Spinal cord (tissue), 10 donors: ENCODE results near the gene STX4. TPM values are rescaled to one million over a fixed set of nuclear protein-coding genes. Genes with fewer than 3 reads are reported as not detected.

Source experiments
- DNase-seq, 6 donors: peaks; one replicate each; pipeline versions ENCODE4 v3.0.0 to v3.0.0-alpha.2; 2013 to 2015; ENCODE audit warnings: low spot score in 6 of 6, low read depth in 4 of 6
- H3K27ac ChIP-seq: one replicate; pipeline ENCODE4 v1.5.1; 2013; ENCODE audit warnings: low read depth, low read length, control low read depth
- H3K27me3 ChIP-seq: one replicate; pipeline ENCODE4 v1.6.1; 2013; ENCODE audit warnings: low read length; ENCODE audit not compliant: control insufficient read depth, insufficient read depth
- H3K36me3 ChIP-seq: one replicate; pipeline ENCODE4 v1.6.1; 2013; ENCODE audit warnings: low read length; ENCODE audit not compliant: control insufficient read depth, insufficient read depth
- H3K4me1 ChIP-seq: one replicate; pipeline ENCODE4 v1.6.1; 2013; ENCODE audit warnings: low read length; ENCODE audit not compliant: control insufficient read depth, insufficient read depth
- H3K4me3 ChIP-seq: one replicate; pipeline ENCODE4 v1.5.1; 2013; ENCODE audit warnings: low read depth, low read length, control low read depth
- H3K9me3 ChIP-seq: one replicate; pipeline ENCODE4 v1.6.1; 2013; ENCODE audit warnings: low read length; ENCODE audit not compliant: control insufficient read depth, insufficient read depth
- WGBS: methylation state at CpG from one replicate; pipeline ENCODE4 v1.1.5; 2013; ENCODE audit warnings: missing lambda C conversion rate; ENCODE audit not compliant: insufficient coverage; 5-methylcytosine and 5-hydroxymethylcytosine counted together
- polyA plus RNA-seq, 2 donors: library from polyadenylated mRNA; unstranded; fragments of 120-200 nt; gene quantifications; one replicate each; pipeline ENCODE4 v1.2.1, GENCODE V29; 2013; ENCODE audit not compliant: insufficient read length in 2 of 2
- total RNA-seq, 2 donors: library from RNA; depleted of rRNA in 1 of 2; stranded (reverse); fragments of 120-200 nt in 1 of 2; fragments of >200 nt in 1 of 2; gene quantifications; one replicate each; pipeline versions ENCODE4 v1.2.3 to v1.2.4, GENCODE V29; 2013 to 2014
- donor health status: healthy.

The STX4 gene
- total and polyA plus RNA-seq, 4 donors, result 28.6 to 91.6 (median 65.1) TPM

- H3K27ac ChIP-seq, result peak within 1 kb of the TSS; percentile 97
- 0% methylated on average over 44 of the region's 48 CpGs for WGBS
- peaks cover 27% of the 10 kb centered on the region for H3K4me1 ChIP-seq
- no peaks in the 10 kb centered on the region for H3K9me3 ChIP-seq
- H3K4me3 ChIP-seq, result peak within 1 kb of the TSS; percentile 96
- H3K36me3 ChIP-seq, result peaks cover 36% of the 10 kb centered on the region
- peak; percentile 93 to 100 (median 98) for DNase-seq
- no peaks in the 10 kb centered on the region for H3K27me3 ChIP-seq
Observed at GRCh38 chr16:31073970-31074813, 40.8 kb downstream of the STX4 start, which contains the start of the genes ZNF646 and ZNF668. ZNF646 (plus strand) TSS chr16:31074422; CDS start chr16:31076325, 1,903 bp downstream. ZNF668 (minus strand) TSS chr16:31074240; CDS start chr16:31064459, 9,781 bp downstream.

- peak overlapping the region; percentile 97 for H3K27ac ChIP-seq
- H3K9me3 ChIP-seq, result no peaks in the 10 kb centered on the region
- DNase-seq, result no peak
- peaks cover 27% of the 10 kb centered on the region for H3K4me1 ChIP-seq
- 2% methylated on average over 5 of the region's 7 CpGs for WGBS
- peak overlapping the region; percentile 96 for H3K4me3 ChIP-seq
- H3K27me3 ChIP-seq, result no peaks in the 10 kb centered on the region
- peaks cover 42% of the 10 kb centered on the region for H3K36me3 ChIP-seq
Observed at GRCh38 chr16:31074814-31075183, 41.4 kb downstream of the STX4 start.

- DNase-seq, result no peak
- 71% methylated on average over 16 of the region's 16 CpGs for WGBS
- Histone ChIP-seq H3K4me3 (no peak overlapping the region), H3K27me3 (no peaks in the 10 kb centered on the region), H3K27ac (no peak overlapping the region), H3K36me3 (peaks cover 57% of the 10 kb centered on the region), H3K9me3 (no peaks in the 10 kb centered on the region), H3K4me1 (peaks cover 31% of the 10 kb centered on the region)
Observed at GRCh38 chr16:31076319-31076718, 43.0 kb downstream of the STX4 start.

GRCh38 chr16:31077024-31077423, 43.7 kb downstream of the STX4 start:
- Histone ChIP-seq H3K4me1 (peaks cover 33% of the 10 kb centered on the region), H3K4me3 (no peak overlapping the region), H3K9me3 (no peaks in the 10 kb centered on the region), H3K36me3 (peaks cover 64% of the 10 kb centered on the region), H3K27me3 (no peaks in the 10 kb centered on the region), H3K27ac (no peak overlapping the region)
- DNase-seq, result no peak
- 94% methylated on average over 13 of the region's 13 CpGs for WGBS

GRCh38 chr16:31077592-31078396, 44.4 kb downstream of the STX4 start:
- Histone ChIP-seq H3K4me1 (peaks cover 32% of the 10 kb centered on the region), H3K36me3 (peaks cover 72% of the 10 kb centered on the region)

GRCh38 chr16:31078597-31079341, 45.4 kb downstream of the STX4 start:
- Histone ChIP-seq H3K4me1 (peaks cover 29% of the 10 kb centered on the region), H3K27ac (no peak overlapping the region), H3K9me3 (no peaks in the 10 kb centered on the region), H3K36me3 (peaks cover 82% of the 10 kb centered on the region), H3K27me3 (no peaks in the 10 kb centered on the region), H3K4me3 (no peak overlapping the region)
- WGBS, result 94% methylated on average over 15 of the region's 15 CpGs
- no peak for DNase-seq

More at GRCh38 chr16:31077592-31078396, 44.4 kb downstream of the STX4 start:
- DNase-seq, result no peak
- H3K4me3 ChIP-seq, result no peak overlapping the region
- no peaks in the 10 kb centered on the region for H3K9me3 ChIP-seq
- H3K27me3 ChIP-seq, result no peaks in the 10 kb centered on the region
- 93% methylated on average over 30 of the region's 30 CpGs for WGBS
- no peak overlapping the region for H3K27ac ChIP-seq

GRCh38 chr16:31079342-31079944, 46.1 kb downstream of the STX4 start:
- Histone ChIP-seq H3K4me1 (peaks cover 27% of the 10 kb centered on the region), H3K4me3 (no peak overlapping the region), H3K36me3 (peaks cover 88% of the 10 kb centered on the region), H3K27me3 (no peaks in the 10 kb centered on the region), H3K27ac (no peak overlapping the region), H3K9me3 (no peaks in the 10 kb centered on the region)
- 86% methylated on average over 13 of the region's 13 CpGs for WGBS
- no peak for DNase-seq

GRCh38 chr16:31080035-31080629, 46.8 kb downstream of the STX4 start:
- Histone ChIP-seq H3K4me1 (peaks cover 22% of the 10 kb centered on the region), H3K9me3 (no peaks in the 10 kb centered on the region), H3K27me3 (no peaks in the 10 kb centered on the region), H3K36me3 (peaks cover 92% of the 10 kb centered on the region), H3K27ac (no peak overlapping the region), H3K4me3 (no peak overlapping the region)
- no peak for DNase-seq
- 97% methylated on average over 40 of the region's 40 CpGs for WGBS
